ENCODE measurements around the gene MPPED1. TPM values are rescaled to one million over a fixed set of nuclear protein-coding genes. Genes with fewer than 3 reads are reported as not detected.

Gene MPPED1
- total and polyA plus RNA-seq, 2 of the 13 experiments (the other 11 are each of a cell fraction or from before 2014, with no cell fraction given): 0.77 TPM; not detected in 1

- no peak for DNase-seq (ENCODE audit: low spot score)
- 38% methylated on average over 7 of the region's 8 CpGs for WGBS (ENCODE audit: low lambda C conversion rate)
- H3K4me1 ChIP-seq (ENCODE audit: insufficient read depth, low read length): no peaks in the 10 kb centered on the region
- no peak for TF ChIP-seq ZSCAN12 (CRISPR knock-in tag; IDR thresholded peaks at IDR 0.05)
- TF ChIP-seq ZNF337 (CRISPR knock-in tag; IDR thresholded peaks at IDR 0.05; ENCODE audit: borderline replicate concordance, low read depth): no peak
- TF ChIP-seq RERE (CRISPR knock-in tag; IDR thresholded peaks at IDR 0.05; ENCODE audit: low read depth): no peak
- TF ChIP-seq MLXIP (CRISPR knock-in tag; IDR thresholded peaks at IDR 0.05; ENCODE audit: borderline replicate concordance): no peak
- no peak overlapping the region for H3K9ac ChIP-seq (ENCODE audit: insufficient read depth, low read depth, low read length)
- FAIRE-seq: no peak
- in situ Hi-C loops (cut with HindIII; ENCODE audit: extremely low pct_ligation_motif_present, low pct_unique_long_range_greater_than_20kb) (no loop called here), intact Hi-C loops (cut with micrococcal nuclease; ENCODE audit: unreplicated experiment) (no loop called here)
- H3K79me2 ChIP-seq (ENCODE audit: insufficient read depth, low read length): no peaks in the 10 kb centered on the region
- H3K27ac ChIP-seq (ENCODE audit: extremely low read length, insufficient read depth, low read length): no peak overlapping the region
- no peaks in the 10 kb centered on the region for H4K20me1 ChIP-seq (ENCODE audit: insufficient read depth, low read length)
- POLR2A ChIA-PET: no interaction called here
- no peak overlapping the region for H2AFZ ChIP-seq (ENCODE audit: low read length)
- no peaks in the 10 kb centered on the region for H3K9me3 ChIP-seq (ENCODE audit: low read length)
- no peak overlapping the region for H3K4me3 ChIP-seq (replicated peaks in 1 of 3; ENCODE audit: insufficient read depth in 1 of 3, low read depth in 2 of 3, low read length in 3 of 3)
- no TSS peak for BruUV-seq (replicated peaks)
- no peak for ATAC-seq
- CTCF ChIA-PET (ENCODE audit: low intra/inter-chr PET ratio, low total read pairs): no interaction called here
- no peaks in the 10 kb centered on the region for H3K27me3 ChIP-seq (ENCODE audit: control insufficient read depth in 1 of 2, insufficient read depth in 2 of 2, low read length in 2 of 2)
- no peak overlapping the region for H3K4me2 ChIP-seq (ENCODE audit: low read depth, low read length)
- H3K36me3 ChIP-seq (replicated peaks in 1 of 2; ENCODE audit: control insufficient read depth in 1 of 2, insufficient read depth in 2 of 2, low read length in 2 of 2): no peaks in the 10 kb centered on the region
Measured at GRCh38 chr22:43505896-43506295, 94.1 kb downstream of the MPPED1 start.
